K562 (cell line): Measurements from ENCODE around the gene DYNLT4. TPM values are rescaled to one million over a fixed set of nuclear protein-coding genes. Genes with fewer than 3 reads are reported as not detected.
"Not testable (repeated sequence)": the region's sequence is repeated elsewhere in the genome, so short reads cannot be mapped to it uniquely, and the experiment has no call there.

Experiments
- ATAC-seq: fragments of 200-7000 bp; cut with Tn5 transposase; 3 replicates; pipeline ENCODE4 v1.9.1; 2020; ENCODE audit warnings: moderate library complexity
- BruUV-seq: library from RNA; stranded (reverse); fragments of 400-500 nt; replicated peaks from 2 replicates; lab custom pipeline; 2021; lab: Mats Ljungman, UMichigan
- CTCF ChIA-PET: fragments of 300-600 bp; formaldehyde crosslinking; extraction: SDS; loops from one replicate; lab custom pipeline; 2021; ENCODE audit warnings: low intra/inter-chr PET ratio; lab: Yijun Ruan, JAX
- POLR2A ChIA-PET: fragments of 300-600, 350-650 bp; sonication (Branson Sonifier 250); formaldehyde crosslinking; extraction: SDS; loops from one replicate; lab custom pipeline; 2021; ENCODE audit warnings: antibody characterized with exemption, inconsistent platforms; lab: Yijun Ruan, JAX
- DNase-seq, 4 experiments: peaks; one replicate each; pipeline versions ENCODE4 v3.0.0 to v3.0.0-alpha.2; 2011 to 2018; ENCODE audit warnings: low spot score in 3 of 4, mixed read lengths in 3 of 4; ENCODE audit errors: extremely low read depth in 1 of 4
- FAIRE-seq: peaks from 2 replicates; lab custom pipeline; 2011; peaks lifted over from hg19 to GRCh38; lab: Jason Lieb, UNC
- H2AFZ ChIP-seq: 2 replicates; pipeline ENCODE4 v1.6.0; 2011; ENCODE audit warnings: low read depth, low read length, control low read depth, inconsistent platforms
- H3K27ac ChIP-seq: fragments of 200-600 bp; 3 replicates; pipeline ENCODE4 v1.8.0; 2011; ENCODE audit warnings: low read depth, mild to moderate bottlenecking, control low read depth, inconsistent platforms, low read length, moderate library complexity, mixed read lengths; ENCODE audit errors: extremely low read depth
- H3K27me3 ChIP-seq, 2 experiments: fragments of 300-600 bp in 1 of 2; 2 replicates in 1 of 2; 3 replicates in 1 of 2; pipeline versions ENCODE4 v1.6.0 to v1.8.0; 2011; ENCODE audit warnings: inconsistent platforms in 2 of 2, low read length in 2 of 2, mild to moderate bottlenecking in 1 of 2, mixed read lengths in 1 of 2, moderate library complexity in 1 of 2; ENCODE audit not compliant: control insufficient read depth in 2 of 2, insufficient read depth in 2 of 2
- H3K36me3 ChIP-seq: fragments of 300-600 bp; 3 replicates; pipeline ENCODE4 v1.8.0; 2011; ENCODE audit warnings: mild to moderate bottlenecking, low read length, inconsistent platforms; ENCODE audit not compliant: control insufficient read depth, insufficient read depth
- H3K4me1 ChIP-seq, 2 experiments: fragments of 200-600 bp in 1 of 2; replicated peaks in 1 of 2; 2 replicates in 1 of 2; 3 replicates in 1 of 2; pipeline versions ENCODE4 v1.5.1 to v1.8.0; 2011; ENCODE audit warnings: inconsistent platforms in 2 of 2, low read length in 2 of 2, mild to moderate bottlenecking in 1 of 2, mixed read lengths in 1 of 2, moderate library complexity in 1 of 2; ENCODE audit not compliant: control insufficient read depth in 2 of 2, insufficient read depth in 2 of 2
- H3K4me2 ChIP-seq: 2 replicates; pipeline ENCODE4 v1.6.1; 2011; ENCODE audit warnings: low read length, control low read depth, inconsistent platforms, mixed read lengths; ENCODE audit not compliant: insufficient read depth
- H3K4me3 ChIP-seq: fragments of 200-600 bp; sonication (generic), shearing (Covaris generic); 2 replicates; pipeline ENCODE4 v1.5.1; 2016; ENCODE audit warnings: control low read depth, inconsistent platforms
- H3K79me2 ChIP-seq: fragments of 200-600 bp; 3 replicates; pipeline ENCODE4 v1.8.0; 2011; ENCODE audit warnings: low read length, inconsistent platforms; ENCODE audit not compliant: control insufficient read depth, insufficient read depth
- H3K9ac ChIP-seq, 2 experiments: 2 replicates each; pipeline versions ENCODE4 v1.6.0 to v1.6.1; 2011; ENCODE audit warnings: low read depth in 2 of 2, low read length in 2 of 2, control low read depth in 1 of 2, inconsistent platforms in 1 of 2, mild to moderate bottlenecking in 1 of 2, mixed read lengths in 1 of 2; ENCODE audit not compliant: insufficient read depth in 1 of 2
- H3K9me1 ChIP-seq: one replicate; pipeline ENCODE4 v1.6.0; 2011; ENCODE audit warnings: inconsistent platforms, mild to moderate bottlenecking, low read length, moderate library complexity; ENCODE audit not compliant: control insufficient read depth, insufficient read depth
- H3K9me3 ChIP-seq: replicated peaks from 2 replicates; pipeline ENCODE4 v1.5.1; 2011; ENCODE audit warnings: low read depth, low read length, inconsistent platforms; ENCODE audit not compliant: control insufficient read depth, insufficient read depth
- H4K20me1 ChIP-seq: replicated peaks from 2 replicates; pipeline ENCODE4 v1.6.1; 2011; ENCODE audit warnings: low read length, inconsistent platforms, mixed read lengths; ENCODE audit not compliant: control insufficient read depth, insufficient read depth
- BCOR ChIP-seq: fragments of 450-650 bp; IDR thresholded peaks from 2 replicates; pipeline ENCODE4 v1.6.1; 2016
- CBX5 ChIP-seq: IDR thresholded peaks from 2 replicates; pipeline ENCODE4 v1.6.1; 2014; ENCODE audit warnings: low read depth, borderline replicate concordance
- CREB3L1 ChIP-seq: fragments of 450-650 bp; IDR thresholded peaks from 2 replicates; pipeline ENCODE4 v1.6.1; 2014; ENCODE audit warnings: low read depth, mild to moderate bottlenecking, moderate library complexity, borderline replicate concordance
- GATAD2A ChIP-seq: fragments of 450-650 bp; IDR thresholded peaks from 2 replicates; pipeline ENCODE4 v1.6.1; 2017
- KDM1A ChIP-seq, 2 experiments: fragments of 450-650 bp; IDR thresholded peaks; 2 replicates each; pipeline ENCODE4 v1.6.1; 2016; ENCODE audit warnings: mild to moderate bottlenecking in 2 of 2
- MEIS2 ChIP-seq: fragments of 450-650 bp; IDR thresholded peaks from 2 replicates; pipeline ENCODE4 v1.6.1; 2014; ENCODE audit warnings: mild to moderate bottlenecking; ENCODE audit not compliant: partially characterized antibody
- PHB ChIP-seq: fragments of 250-450 bp; sonication (Bioruptor Pico); IDR thresholded peaks from 2 replicates; pipeline ENCODE4 v1.5.0; 2021
- ZBED1 ChIP-seq: IDR thresholded peaks from 2 replicates; pipeline ENCODE4 v1.6.1; 2014
- WGBS: fragments of 100-300 bp; shearing (Covaris generic); methylation state at CpG from one replicate; pipeline ENCODE4 v1.1.6; 2016; ENCODE audit warnings: low coverage, mixed read lengths; ENCODE audit not compliant: insufficient coverage; ENCODE audit errors: missing lambda C conversion rate; 5-methylcytosine and 5-hydroxymethylcytosine counted together
- in situ Hi-C: fragments of 300-500 bp; cut with MboI; formaldehyde crosslinking; loops from 4 replicates; pipeline ENCODE4 v1.15.0; 2018; ENCODE audit warnings: inconsistent platforms, mixed read lengths
- intact Hi-C: fragments of 100-400 bp; cut with micrococcal nuclease; formaldehyde crosslinking; loops from 2 replicates; pipeline ENCODE4 v1.14.2; 2022
- polyA plus RNA-seq, 8 experiments: library from polyadenylated mRNA; depleted of rRNA in 4 of 8; stranded (reverse) in 5 of 8; unstranded in 3 of 8; fragments of >200 nt; fragmentation: Nextera tagmentation in 2 of 8; fragmentation: Illumina TruSeq in 1 of 8; extraction: Ambion mirVana in 2 of 8; extraction: Trizol in 1 of 8; gene quantifications; 2 replicates each; pipeline versions ENCODE4 v1.2.1 to v1.2.3, GENCODE V29; 2011 to 2014; ENCODE audit warnings: inconsistent platforms in 1 of 8, missing spikeins in 1 of 8
- total RNA-seq, 7 experiments: library from RNA; depleted of rRNA in 6 of 7; stranded (reverse); fragments of >200 nt in 6 of 7; fragmentation: Illumina TruSeq in 2 of 7; extraction: Trizol in 2 of 7; gene quantifications; 2 replicates each; pipeline versions ENCODE4 v1.2.1 to v1.2.3, GENCODE V29; 2011 to 2021; ENCODE audit warnings: low replicate concordance in 1 of 7
- TF ChIP-seq, protein P1 (sequence below), 2 experiments: fragments of 450-650 bp; conservative IDR thresholded peaks; 2 replicates each; pipeline ENCODE4 v1.6.1; 2017; ENCODE audit warnings: mild to moderate bottlenecking in 2 of 2, moderate library complexity in 2 of 2

DYNLT4 gene
- total and polyA plus RNA-seq, 9 of the 15 experiments (the other 6 are each of a cell fraction or from before 2014, with no cell fraction given): 0.29 to 0.73 TPM; not detected in 7

DNA sequence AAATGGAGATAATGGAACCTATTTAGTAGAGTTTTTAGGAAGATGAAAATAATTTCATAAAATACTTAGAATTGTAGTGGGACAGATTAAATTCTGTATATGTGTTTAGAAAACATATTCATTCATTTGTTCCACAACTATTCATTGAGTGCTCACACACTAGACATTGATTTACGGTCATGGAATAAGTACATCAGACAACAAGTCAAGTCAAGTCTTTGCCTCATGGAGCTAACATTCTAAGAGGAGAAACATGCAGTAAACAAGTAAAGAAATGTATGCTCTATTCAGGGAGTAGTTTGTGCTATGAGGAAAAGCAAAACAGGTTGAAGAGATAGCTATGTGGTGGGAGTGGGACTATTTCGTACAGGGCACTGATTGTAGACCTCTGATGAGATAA lies 10.2 kb upstream of the DYNLT4 start:
- Histone ChIP-seq H3K9me3 (no peaks in the 10 kb centered on the region; the same call in 1 of the 2 replicates), H3K79me2 (no peaks in the 10 kb centered on the region), H3K9ac (no peak overlapping the region), H3K4me3 (no peak overlapping the region), H3K27me3 (no peaks in the 10 kb centered on the region), H3K9me1 (no peaks in the 10 kb centered on the region), H3K4me1 (peaks cover 13 to 31% of the 10 kb centered on the region in 2 experiments), H3K27ac (no peak overlapping the region), H2AFZ (no peak overlapping the region), H3K4me2 (no peak overlapping the region), H4K20me1 (no peaks in the 10 kb centered on the region), H3K36me3 (no peaks in the 10 kb centered on the region)
- no peak for TF ChIP-seq PHB (CRISPR knock-in tag)
- TF ChIP-seq BCOR: no peak
- TF ChIP-seq, protein P1, sequence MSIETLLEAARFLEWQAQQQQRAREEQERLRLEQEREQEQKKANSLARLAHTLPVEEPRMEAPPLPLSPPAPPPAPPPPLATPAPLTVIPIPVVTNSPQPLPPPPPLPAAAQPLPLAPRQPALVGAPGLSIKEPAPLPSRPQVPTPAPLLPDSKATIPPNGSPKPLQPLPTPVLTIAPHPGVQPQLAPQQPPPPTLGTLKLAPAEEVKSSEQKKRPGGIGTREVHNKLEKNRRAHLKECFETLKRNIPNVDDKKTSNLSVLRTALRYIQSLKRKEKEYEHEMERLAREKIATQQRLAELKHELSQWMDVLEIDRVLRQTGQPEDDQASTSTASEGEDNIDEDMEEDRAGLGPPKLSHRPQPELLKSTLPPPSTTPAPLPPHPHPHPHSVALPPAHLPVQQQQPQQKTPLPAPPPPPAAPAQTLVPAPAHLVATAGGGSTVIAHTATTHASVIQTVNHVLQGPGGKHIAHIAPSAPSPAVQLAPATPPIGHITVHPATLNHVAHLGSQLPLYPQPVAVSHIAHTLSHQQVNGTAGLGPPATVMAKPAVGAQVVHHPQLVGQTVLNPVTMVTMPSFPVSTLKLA (conservative IDR thresholded peaks at IDR 0.05): no peak
- 0 out of 4 replicates have a peak, but pooled peaks of 1 of the 2 experiments have one; percentile 19 for TF ChIP-seq KDM1A (IDR thresholded peaks at IDR 0.05)
- TF ChIP-seq ZBED1: no peak
- TF ChIP-seq GATAD2A: no peak
- peak; percentile 54 for TF ChIP-seq MEIS2
- TF ChIP-seq CREB3L1: no peak
- TF ChIP-seq CBX5: no peak
- no TSS peak for BruUV-seq
- DNase-seq: no peak
- 37% methylated on average over 2 of the region's 2 CpGs for WGBS
- FAIRE-seq: no peak
- in situ Hi-C loops: no loop called here
- intact Hi-C loops: loop anchor here (5.0 kb wide), 1 partner anchor 40 kb away; the partner anchor contains the start of gene RPS8
- CTCF ChIA-PET: no interaction called here
- POLR2A ChIA-PET: interaction anchor here (1.0 to 9.2 kb wide), 10 partner anchors 13 to 522 kb away, joined by 3 to 594 read pairs (median 94); partner anchors contain the start of genes BEST4, BTBD19, DYNLT4 and EIF2B3
- no peak for ATAC-seq

GRCh38 chr1:44815926-44816325 lies 8.8 kb upstream of the DYNLT4 start:
- H3K36me3 ChIP-seq, H3K9me1 ChIP-seq, H3K4me3 ChIP-seq, H3K9ac ChIP-seq, H3K4me2 ChIP-seq, H3K27me3 ChIP-seq, BruUV-seq, ATAC-seq, H3K9me3 ChIP-seq, H4K20me1 ChIP-seq, H3K27ac ChIP-seq, DNase-seq, H2AFZ ChIP-seq, FAIRE-seq, H3K79me2 ChIP-seq, in situ Hi-C loops: not testable (repeated sequence)
- H3K4me1 ChIP-seq: peaks cover 21 to 33% of the 10 kb centered on the region in 2 experiments
- ChIA-PET POLR2A (interaction anchor here (0.9 to 9.2 kb wide), 3 partner anchors 12 to 528 kb away, joined by 3 to 594 read pairs (median 4); partner anchors contain the start of genes BTBD19, DYNLT4, PLK3 and RNU5D-1), CTCF (interaction anchor here (0.6 kb wide), 1 partner anchor 16 kb away, joined by 3 read pairs; the partner anchor contains the start of gene PLK3)
- 73% methylated on average over 9 of the region's 9 CpGs for WGBS
- intact Hi-C loops: loop anchor here (5.0 kb wide), 1 partner anchor 39 kb away; the partner anchor contains the start of gene RPS8
